ENCODE measurements around the gene STUM. TPM values are rescaled to one million over a fixed set of nuclear protein-coding genes. Genes with fewer than 3 reads are reported as not detected.

STUM gene
- total RNA-seq, 6 experiments from 2014 or later, result 0.06 to 0.68 (median 0.13) TPM; not detected in 2

GRCh38 chr1:226634611-226635246 lies 86.2 kb downstream of the STUM start:
- intact Hi-C loops (cut with DNase I), result loop anchor here in 1 of 2 donors (5.0 kb wide), 1 partner anchor 193 kb away; no protein-coding TSS in a partner anchor
- TF ChIP-seq CTCF (IDR thresholded peaks at IDR 0.05), result no peak
- no peak for TF ChIP-seq POLR2A (IDR thresholded peaks at IDR 0.05)
- Histone ChIP-seq H3K9me3 (no peaks in the 10 kb centered on the region), H3K4me3 (no peak overlapping the region), H3K36me3 (no peaks in the 10 kb centered on the region), H3K27me3 (no peaks in the 10 kb centered on the region), H3K4me1 (no peaks in the 10 kb centered on the region), H3K27ac (no peak overlapping the region)
- peak in 1 of 3 donors; percentile 44 for DNase-seq
- 49% methylated on average over 3 of the region's 22 CpGs for WGBS (ENCODE audit: insufficient coverage, low coverage, low lambda C conversion rate, missing lambda C conversion rate)
- ATAC-seq, result no peak

- H3K27ac ChIP-seq, result no peak overlapping the region
- ATAC-seq, result no peak
- no peaks in the 10 kb centered on the region for H3K4me1 ChIP-seq
- TF ChIP-seq POLR2A (IDR thresholded peaks at IDR 0.05), result no peak
- TF ChIP-seq CTCF (IDR thresholded peaks at IDR 0.05), result no peak
- H3K9me3 ChIP-seq, result no peaks in the 10 kb centered on the region
- DNase-seq, result peak in 1 of 3 donors; percentile 32
- H3K27me3 ChIP-seq, result no peaks in the 10 kb centered on the region
- intact Hi-C loops (cut with DNase I), result loop anchor here in 1 of 2 donors (5.0 kb wide), 1 partner anchor 192 kb away; no protein-coding TSS in a partner anchor
- 70% methylated on average over 7 of the region's 11 CpGs for WGBS (ENCODE audit: insufficient coverage, low coverage, low lambda C conversion rate, missing lambda C conversion rate)
- no peak overlapping the region for H3K4me3 ChIP-seq
- no peaks in the 10 kb centered on the region for H3K36me3 ChIP-seq
Measured at GRCh38 chr1:226635456-226635941, 86.9 kb downstream of the STUM start.

GRCh38 chr1:226636847-226637096 lies 88.2 kb downstream of the STUM start:
- WGBS (ENCODE audit: insufficient coverage, low coverage, low lambda C conversion rate, missing lambda C conversion rate), result no CpG with 5 or more reads among the region's 1 CpG
- ATAC-seq (no peak), DNase-seq (no peak)
- H3K27me3 ChIP-seq, result no peaks in the 10 kb centered on the region
- H3K9me3 ChIP-seq, result no peaks in the 10 kb centered on the region
- TF ChIP-seq CTCF (IDR thresholded peaks at IDR 0.05) (no peak), POLR2A (IDR thresholded peaks at IDR 0.05) (no peak)
- no peaks in the 10 kb centered on the region for H3K4me1 ChIP-seq
- H3K36me3 ChIP-seq, result no peaks in the 10 kb centered on the region
- no peak overlapping the region for H3K4me3 ChIP-seq
- intact Hi-C loops (cut with DNase I), result loop anchor here in 1 of 2 donors (5.0 kb wide), 1 partner anchor 191 kb away; no protein-coding TSS in a partner anchor
- no peak overlapping the region for H3K27ac ChIP-seq

DNA sequence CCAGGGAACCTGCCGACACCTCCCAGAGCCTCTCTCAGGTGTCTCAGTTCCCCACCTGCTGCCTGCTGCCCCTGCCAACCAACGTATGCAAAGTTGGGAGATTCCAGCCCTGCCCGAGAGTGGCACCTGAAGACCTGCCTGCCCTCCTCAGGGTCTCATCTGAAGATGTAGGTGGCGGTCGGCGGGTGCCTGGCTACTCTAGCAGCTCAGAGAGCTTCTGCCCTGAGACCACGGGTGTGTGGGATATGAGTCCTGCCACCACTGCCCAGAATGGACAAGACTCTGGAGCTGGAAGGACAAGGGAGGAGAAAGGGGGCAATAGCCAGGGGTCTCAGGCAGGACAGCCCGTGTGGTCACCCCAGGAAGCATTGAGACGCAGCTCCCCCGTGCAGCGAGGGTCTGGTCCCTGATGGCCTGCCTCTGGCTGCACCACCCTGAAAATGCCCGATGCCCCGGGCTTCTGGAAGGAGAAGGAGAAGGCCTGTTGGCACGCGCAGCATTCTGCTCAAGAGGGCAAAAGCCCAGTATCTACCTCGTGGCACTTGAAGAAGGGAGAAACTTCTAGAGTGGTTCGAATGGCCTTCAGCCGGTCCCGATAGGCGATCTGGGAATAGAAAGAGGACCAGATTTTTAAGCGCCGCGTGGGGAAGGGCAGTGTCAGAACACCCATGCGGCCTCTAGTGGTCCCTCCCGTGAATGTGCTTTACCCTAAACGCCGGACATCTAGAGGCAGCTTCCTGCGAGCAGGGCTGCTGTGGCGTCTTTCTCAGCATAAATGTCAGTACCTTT lies 88.8 kb downstream of the STUM start:
- Histone ChIP-seq H3K9me3 (no peaks in the 10 kb centered on the region), H3K36me3 (no peaks in the 10 kb centered on the region), H3K4me3 (no peak overlapping the region), H3K27ac (no peak overlapping the region), H3K4me1 (no peaks in the 10 kb centered on the region), H3K27me3 (no peaks in the 10 kb centered on the region)
- 40% methylated on average over 15 of the region's 29 CpGs for WGBS (ENCODE audit: insufficient coverage, low coverage, low lambda C conversion rate, missing lambda C conversion rate)
- DNase-seq, result peak in 1 of 3 donors; percentile 52
- TF ChIP-seq CTCF (IDR thresholded peaks at IDR 0.05) (peak in 3 of 4 donors; percentile 34 to 47 (median 45)), POLR2A (IDR thresholded peaks at IDR 0.05) (no peak)
- ATAC-seq, result peak; percentile 31 to 53 (median 40)
- intact Hi-C loops (cut with DNase I), result loop anchor here in 1 of 2 donors (5.0 kb wide), 1 partner anchor 190 kb away; no protein-coding TSS in a partner anchor

All from right lobe of liver (tissue), 6 donors.